Breast epithelium (tissue), 3 donors: ENCODE data around the gene PLEKHA6.

ENCODE experiments used
- CTCF ChIP-seq, 3 donors: fragments of 450-650 bp; IDR thresholded peaks; one replicate each; pipeline ENCODE4 v1.5.1; 2016 to 2017; ENCODE audit warnings: antibody characterized with exemption in 3 of 3, mild to moderate bottlenecking in 3 of 3, moderate library complexity in 3 of 3
- POLR2A ChIP-seq: fragments of 450-650 bp; IDR thresholded peaks from one replicate; pipeline ENCODE4 v1.6.1; 2016; ENCODE audit warnings: antibody characterized with exemption, mild to moderate bottlenecking, moderate library complexity
- POLR2AphosphoS5 ChIP-seq, 3 donors: sonication (generic); formaldehyde crosslinking; IDR thresholded peaks; one replicate each; pipeline ENCODE4 v1.6.1; 2017; ENCODE audit warnings: antibody characterized with exemption in 3 of 3

GRCh38 chr1:204406621-204407020, 46.9 kb upstream of the PLEKHA6 start:
- TF ChIP-seq CTCF (IDR thresholded peaks at IDR 0.05) = no peak
- TF ChIP-seq POLR2AphosphoS5 (IDR thresholded peaks at IDR 0.05) = no peak
- no peak for TF ChIP-seq POLR2A
